Amniotic stem cell (primary cell): ENCODE results near the gene DNAH11.
"Not testable (repeated sequence)": the region's sequence is repeated elsewhere in the genome, so short reads cannot be mapped to it uniquely, and the experiment has no call there.

Source experiments
- DNase-seq: peaks from one replicate; lab custom pipeline; 2025; lab: John Stamatoyannopoulos, UW

DNAH11 gene

GRCh38 chr7:21719846-21720245, 177.0 kb downstream of the DNAH11 start:
- DNase-seq = no peak

- DNase-seq = no peak
These were observed 179.5 kb downstream of the DNAH11 start for GRCh38 chr7:21722371-21722770.

GRCh38 chr7:21724562-21724961, 181.7 kb downstream of the DNAH11 start:
- no peak for DNase-seq

- no peak for DNase-seq
These were observed 187.6 kb downstream of the DNAH11 start for GRCh38 chr7:21730399-21730798.

GRCh38 chr7:21731977-21732376, 189.1 kb downstream of the DNAH11 start:
- DNase-seq = no peak

- not testable (repeated sequence) for DNase-seq
These were observed 190.1 kb downstream of the DNAH11 start for GRCh38 chr7:21732956-21733355.

- DNase-seq = no peak
These were observed 191.0 kb downstream of the DNAH11 start for GRCh38 chr7:21733837-21734236.

- no peak for DNase-seq
These were observed 200.7 kb downstream of the DNAH11 start for GRCh38 chr7:21743493-21743892.

GRCh38 chr7:21746949-21747348, 204.1 kb downstream of the DNAH11 start:
- DNase-seq = no peak

- DNase-seq = no peak
These were observed 205.0 kb downstream of the DNAH11 start for GRCh38 chr7:21747806-21748205.

GRCh38 chr7:21749378-21749777, 206.5 kb downstream of the DNAH11 start:
- DNase-seq = no peak

GRCh38 chr7:21753071-21753470, 210.2 kb downstream of the DNAH11 start:
- no peak for DNase-seq

GRCh38 chr7:21754963-21755362, 212.1 kb downstream of the DNAH11 start:
- DNase-seq = no peak

- no peak for DNase-seq
These were observed 214.9 kb downstream of the DNAH11 start for GRCh38 chr7:21757537-21758282.

GRCh38 chr7:21758286-21758685, 215.4 kb downstream of the DNAH11 start:
- DNase-seq = no peak

GRCh38 chr7:21762469-21762868, 219.6 kb downstream of the DNAH11 start:
- DNase-seq = no peak

GRCh38 chr7:21763818-21764217, 221.0 kb downstream of the DNAH11 start:
- no peak for DNase-seq

- no peak for DNase-seq
These were observed 223.4 kb downstream of the DNAH11 start for GRCh38 chr7:21766218-21766617.

GRCh38 chr7:21767300-21767900, 224.6 kb downstream of the DNAH11 start:
- peak; percentile 69 for DNase-seq

GRCh38 chr7:21768279-21768678, 225.4 kb downstream of the DNAH11 start:
- DNase-seq = no peak

GRCh38 chr7:21771266-21771665, 228.4 kb downstream of the DNAH11 start:
- DNase-seq = no peak

- no peak for DNase-seq
These were observed 229.2 kb downstream of the DNAH11 start for GRCh38 chr7:21771906-21772610.

GRCh38 chr7:21773326-21773725, 230.5 kb downstream of the DNAH11 start:
- no peak for DNase-seq
